ACC112 (cell line): ENCODE results near the gene CSF3.

Experiments used
- H2AFZ ChIP-seq: fragments of 200-600 bp; sonication (generic); one replicate; pipeline ENCODE4 v1.6.0; 2017; ENCODE audit warnings: antibody characterized with exemption, low read length; ENCODE audit not compliant: unreplicated experiment
- H3K27ac ChIP-seq: fragments of 200-600 bp; sonication (generic); 2 replicates; pipeline ENCODE4 v1.5.1; 2014; ENCODE audit warnings: low read depth, mild to moderate bottlenecking, antibody characterized with exemption, low read length, moderate library complexity
- H3K27me3 ChIP-seq: fragments of 200-600 bp; sonication (generic); 2 replicates; pipeline ENCODE4 v1.6.1; 2014; ENCODE audit warnings: mild to moderate bottlenecking, antibody characterized with exemption, low read length, moderate library complexity, mixed read lengths; ENCODE audit not compliant: insufficient read depth
- H3K36me3 ChIP-seq: fragments of 200-600 bp; sonication (generic); 2 replicates; pipeline ENCODE4 v1.6.1; 2016; ENCODE audit warnings: mild to moderate bottlenecking, antibody characterized with exemption, low read length, moderate library complexity, mixed read lengths; ENCODE audit not compliant: insufficient read depth
- H3K4me1 ChIP-seq: fragments of 200-600 bp; sonication (generic); one replicate; pipeline ENCODE4 v1.6.1; 2016; ENCODE audit warnings: low read length, mixed read lengths; ENCODE audit not compliant: insufficient read depth, unreplicated experiment, control insufficient read depth
- H3K4me3 ChIP-seq: fragments of 200-600 bp; sonication (generic); 2 replicates; pipeline ENCODE4 v1.5.1; 2014; ENCODE audit warnings: mild to moderate bottlenecking, low read depth, low read length
- H3K79me2 ChIP-seq: fragments of 200-600 bp; sonication (generic); one replicate; pipeline ENCODE4 v1.6.0; 2016; ENCODE audit warnings: low read length; ENCODE audit not compliant: control insufficient read depth, unreplicated experiment, insufficient read depth

CSF3 gene

DNA sequence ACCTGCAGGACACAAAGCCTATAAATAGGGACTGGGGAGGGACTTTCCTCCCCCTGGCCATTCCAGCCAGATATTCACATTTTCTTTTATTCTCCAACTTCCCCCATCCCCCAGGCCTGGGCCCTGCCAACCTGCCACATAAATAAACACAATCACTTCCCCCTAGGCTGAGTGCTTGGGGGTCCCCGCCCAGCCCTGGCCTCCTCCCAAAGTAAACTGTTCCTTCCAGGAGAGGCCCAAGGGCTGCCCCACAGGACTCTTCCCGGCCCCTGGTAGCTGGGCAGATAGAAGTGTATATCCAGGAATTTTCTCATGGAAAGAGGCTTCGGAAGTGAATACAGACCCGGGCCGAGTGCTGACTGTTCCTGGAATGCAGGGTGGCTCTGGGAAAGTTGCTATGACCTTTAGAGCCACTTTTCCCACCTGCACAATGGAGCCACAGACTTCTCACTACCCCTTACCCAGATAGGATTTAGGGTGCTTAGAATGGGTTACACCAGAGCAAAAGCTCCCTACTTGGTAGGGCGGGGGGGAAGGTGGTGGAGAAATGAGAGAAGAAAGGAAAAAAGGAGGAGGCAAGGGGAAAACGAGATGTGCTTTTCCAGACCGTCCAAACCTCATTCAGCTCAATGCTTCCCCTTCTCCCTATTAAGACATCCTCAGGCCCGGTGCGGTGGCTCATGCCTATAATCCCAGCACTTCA lies 8.5 kb downstream of the CSF3 start:
- no peak overlapping the region for H3K4me3 ChIP-seq
- H3K27me3 ChIP-seq, result no peaks in the 10 kb centered on the region
- peaks cover 81% of the 10 kb centered on the region for H3K4me1 ChIP-seq
- H3K79me2 ChIP-seq, result peaks cover 2% of the 10 kb centered on the region
- peaks cover 4% of the 10 kb centered on the region; the same call in 1 of the 2 replicates for H3K36me3 ChIP-seq
- H3K27ac ChIP-seq, result peak overlapping the region; percentile 5; the same call in 1 of the 2 replicates
- no peak overlapping the region for H2AFZ ChIP-seq

DNA sequence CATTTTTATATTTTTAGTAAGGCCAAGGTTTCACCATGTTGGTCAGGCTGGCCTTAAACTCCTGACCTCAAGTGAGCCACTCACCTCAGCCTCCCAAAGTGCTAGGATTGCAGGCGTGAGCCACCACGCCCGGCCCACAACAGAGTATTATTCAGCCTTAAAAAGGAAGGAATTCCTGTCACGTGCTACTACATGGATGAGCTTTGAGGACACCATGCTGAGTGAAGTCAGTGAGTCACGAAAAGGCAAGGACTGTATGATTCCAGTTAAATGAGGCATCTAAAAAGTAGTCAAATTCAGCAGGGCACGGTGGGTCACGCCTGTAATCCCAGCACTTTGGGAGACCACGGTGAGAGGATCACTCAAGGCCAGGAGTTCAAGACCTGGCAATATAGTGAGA lies 9.7 kb downstream of the CSF3 start:
- no peak overlapping the region for H3K4me3 ChIP-seq
- H3K4me1 ChIP-seq, result peaks cover 69% of the 10 kb centered on the region
- peak overlapping the region; percentile 14 for H3K27ac ChIP-seq
- H3K79me2 ChIP-seq, result peaks cover 2% of the 10 kb centered on the region
- peaks cover 8% of the 10 kb centered on the region; the same call in 1 of the 2 replicates for H3K36me3 ChIP-seq
- no peaks in the 10 kb centered on the region for H3K27me3 ChIP-seq
- H2AFZ ChIP-seq, result no peak overlapping the region

DNA sequence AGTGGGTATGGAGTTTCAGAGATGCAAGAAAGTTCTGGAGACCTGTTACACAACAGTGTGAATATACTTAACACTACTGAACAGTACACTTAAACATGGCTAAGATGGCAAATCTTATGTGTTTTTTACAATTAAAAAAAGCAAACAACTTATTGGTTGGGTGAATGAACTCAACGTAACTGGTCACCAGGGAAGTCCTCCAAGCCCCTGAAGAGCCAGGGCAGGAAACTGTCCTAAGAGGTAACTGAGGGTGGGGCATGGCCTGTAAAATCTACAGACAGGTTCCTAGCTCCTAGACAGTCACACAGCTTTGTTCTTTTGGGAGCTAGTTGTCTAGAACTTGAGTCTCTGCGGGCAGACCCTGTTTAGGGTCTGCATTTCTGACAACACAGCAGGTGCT lies 10.3 kb downstream of the CSF3 start:
- Histone ChIP-seq H3K36me3 (peaks cover 8% of the 10 kb centered on the region; the same call in 1 of the 2 replicates), H3K79me2 (no peaks in the 10 kb centered on the region), H2AFZ (no peak overlapping the region), H3K27ac (peak overlapping the region; percentile 14), H3K27me3 (no peaks in the 10 kb centered on the region), H3K4me3 (no peak overlapping the region), H3K4me1 (peaks cover 63% of the 10 kb centered on the region)

GRCh38 chr17:40025991-40026815 lies 11.0 kb downstream of the CSF3 start:
- peaks cover 11% of the 10 kb centered on the region; the same call in 1 of the 2 replicates for H3K36me3 ChIP-seq
- H2AFZ ChIP-seq, result no peak overlapping the region

DNA sequence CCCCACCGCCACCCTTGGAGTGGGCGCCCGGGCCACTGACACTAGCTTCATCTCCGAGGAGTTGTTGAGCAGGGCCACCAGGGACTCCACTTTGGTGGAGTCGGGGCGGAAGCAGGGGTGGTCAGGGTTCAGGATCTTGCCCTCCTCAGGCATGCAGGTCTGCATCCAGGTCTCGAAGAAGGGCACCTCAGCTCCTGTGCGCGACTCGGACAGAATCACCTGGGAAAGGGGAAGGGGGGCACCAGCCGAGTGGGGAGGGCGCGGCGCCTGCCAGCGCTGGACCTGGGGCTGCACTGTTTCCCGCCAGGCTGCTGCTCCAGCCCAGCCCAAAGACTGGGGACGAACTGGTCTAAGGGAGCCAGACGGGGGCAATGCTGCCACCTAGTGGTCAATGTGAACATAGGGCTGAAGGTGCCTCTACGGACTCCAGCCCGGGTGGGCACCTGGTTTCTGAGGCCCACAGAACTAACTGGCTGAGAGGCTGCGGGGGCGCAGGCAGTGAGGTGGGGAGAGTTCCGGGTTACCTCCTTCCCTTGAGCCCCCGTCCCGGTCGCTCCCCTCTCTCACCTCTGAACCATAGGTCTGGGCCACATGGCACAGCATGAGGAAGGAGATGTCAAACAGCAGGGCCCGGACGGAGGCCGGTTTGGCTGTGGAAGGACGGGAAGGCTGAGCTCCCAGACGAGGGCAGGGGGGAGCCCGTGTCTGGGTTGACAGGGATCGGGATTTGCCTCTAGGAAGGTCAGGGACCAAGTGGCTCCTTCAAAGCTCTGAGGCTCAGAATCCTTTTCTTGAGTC lies 11.8 kb downstream of the CSF3 start:
- H3K79me2 ChIP-seq, result no peaks in the 10 kb centered on the region
- H3K27ac ChIP-seq, result no peak overlapping the region
- H3K27me3 ChIP-seq, result no peaks in the 10 kb centered on the region
- peaks cover 48% of the 10 kb centered on the region for H3K4me1 ChIP-seq
- no peak overlapping the region for H2AFZ ChIP-seq
- H3K36me3 ChIP-seq, result peaks cover 11% of the 10 kb centered on the region; the same call in 1 of the 2 replicates
- H3K4me3 ChIP-seq, result no peak overlapping the region

More at GRCh38 chr17:40025991-40026815, 11.0 kb downstream of the CSF3 start:
- Histone ChIP-seq H3K79me2 (no peaks in the 10 kb centered on the region), H3K4me3 (no peak overlapping the region), H3K27me3 (no peaks in the 10 kb centered on the region), H3K4me1 (peaks cover 56% of the 10 kb centered on the region), H3K27ac (no peak overlapping the region)

- no peaks in the 10 kb centered on the region for H3K79me2 ChIP-seq
- H3K27ac ChIP-seq, result no peak overlapping the region
- H2AFZ ChIP-seq, result no peak overlapping the region
- H3K27me3 ChIP-seq, result no peaks in the 10 kb centered on the region
- peaks cover 11% of the 10 kb centered on the region; the same call in 1 of the 2 replicates for H3K36me3 ChIP-seq
- peaks cover 42% of the 10 kb centered on the region for H3K4me1 ChIP-seq
- H3K4me3 ChIP-seq, result no peak overlapping the region
These were observed 12.4 kb downstream of the CSF3 start for GRCh38 chr17:40027614-40028012.

GRCh38 chr17:40028595-40028994 lies 13.4 kb downstream of the CSF3 start:
- Histone ChIP-seq H2AFZ (no peak overlapping the region), H3K4me1 (peaks cover 32% of the 10 kb centered on the region), H3K36me3 (peaks cover 11% of the 10 kb centered on the region; the same call in 1 of the 2 replicates), H3K27me3 (no peaks in the 10 kb centered on the region), H3K27ac (no peak overlapping the region), H3K4me3 (no peak overlapping the region), H3K79me2 (no peaks in the 10 kb centered on the region)

DNA sequence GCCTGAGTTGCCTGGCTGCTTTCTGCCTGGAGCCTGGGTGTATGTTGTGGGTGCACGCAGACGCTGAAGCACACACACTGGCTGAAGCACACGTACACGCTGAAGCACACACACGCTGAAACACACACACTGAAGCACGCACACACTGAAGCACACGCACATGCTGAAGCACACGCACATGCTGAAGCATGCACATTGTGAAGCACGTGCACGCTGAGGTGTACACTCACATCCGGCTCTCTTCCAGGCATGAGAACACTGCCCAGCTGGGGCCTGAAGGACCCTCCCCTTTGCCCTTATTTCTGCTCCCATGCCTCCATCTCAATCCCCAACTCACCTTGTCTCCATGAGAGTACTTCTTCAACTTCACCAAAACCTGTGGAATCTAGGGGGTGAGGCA lies 16.5 kb downstream of the CSF3 start:
- H3K36me3 ChIP-seq, result 0 out of 2 replicates have a peak, but pooled peaks cover 17% of the 10 kb centered on the region
- H3K4me3 ChIP-seq, result no peak overlapping the region
- H2AFZ ChIP-seq, result no peak overlapping the region
- no peaks in the 10 kb centered on the region for H3K27me3 ChIP-seq
- H3K27ac ChIP-seq, result no peak overlapping the region
- H3K79me2 ChIP-seq, result no peaks in the 10 kb centered on the region
- peaks cover 7% of the 10 kb centered on the region for H3K4me1 ChIP-seq

GRCh38 chr17:40032322-40033320 lies 17.4 kb downstream of the CSF3 start:
- 0 out of 2 replicates have a peak, but pooled peaks cover 17% of the 10 kb centered on the region for H3K36me3 ChIP-seq
- no peak overlapping the region for H2AFZ ChIP-seq
- no peaks in the 10 kb centered on the region for H3K27me3 ChIP-seq

More at GRCh38 chr17:40032322-40033320, 17.4 kb downstream of the CSF3 start:
- H3K79me2 ChIP-seq, result no peaks in the 10 kb centered on the region
- peaks cover 4% of the 10 kb centered on the region for H3K4me1 ChIP-seq
- H3K4me3 ChIP-seq, result no peak overlapping the region
- H3K27ac ChIP-seq, result no peak overlapping the region
